Kidney glomerular epithelial cell (primary cell): ENCODE measurements around the gene RFPL4A.
A peak's percentile ranks its signal among the peaks of the same experiment; 100 is the strongest.

ENCODE experiments used
- DNase-seq: peaks from one replicate; lab custom pipeline; 2025; lab: John Stamatoyannopoulos, UW

Gene RFPL4A

DNA sequence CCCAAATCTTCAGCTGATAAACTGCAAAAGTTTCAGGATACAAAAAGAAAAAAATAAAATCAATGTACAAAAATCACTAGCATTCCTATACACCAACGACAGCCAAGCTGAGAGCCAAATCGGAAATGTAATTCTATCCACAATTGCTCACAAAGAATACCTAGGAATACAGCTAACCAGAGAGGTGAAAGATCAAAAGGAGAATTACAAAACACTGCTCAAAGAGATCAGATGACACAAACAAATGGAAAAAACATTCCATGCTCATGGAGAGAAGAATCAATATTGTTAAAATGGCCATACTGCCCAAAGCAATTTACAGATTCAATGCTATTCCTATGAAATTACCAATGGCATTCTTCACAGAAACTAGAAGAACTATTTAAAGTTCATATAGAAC, 43.4 kb downstream of the RFPL4A start:
- no peak for DNase-seq

DNA sequence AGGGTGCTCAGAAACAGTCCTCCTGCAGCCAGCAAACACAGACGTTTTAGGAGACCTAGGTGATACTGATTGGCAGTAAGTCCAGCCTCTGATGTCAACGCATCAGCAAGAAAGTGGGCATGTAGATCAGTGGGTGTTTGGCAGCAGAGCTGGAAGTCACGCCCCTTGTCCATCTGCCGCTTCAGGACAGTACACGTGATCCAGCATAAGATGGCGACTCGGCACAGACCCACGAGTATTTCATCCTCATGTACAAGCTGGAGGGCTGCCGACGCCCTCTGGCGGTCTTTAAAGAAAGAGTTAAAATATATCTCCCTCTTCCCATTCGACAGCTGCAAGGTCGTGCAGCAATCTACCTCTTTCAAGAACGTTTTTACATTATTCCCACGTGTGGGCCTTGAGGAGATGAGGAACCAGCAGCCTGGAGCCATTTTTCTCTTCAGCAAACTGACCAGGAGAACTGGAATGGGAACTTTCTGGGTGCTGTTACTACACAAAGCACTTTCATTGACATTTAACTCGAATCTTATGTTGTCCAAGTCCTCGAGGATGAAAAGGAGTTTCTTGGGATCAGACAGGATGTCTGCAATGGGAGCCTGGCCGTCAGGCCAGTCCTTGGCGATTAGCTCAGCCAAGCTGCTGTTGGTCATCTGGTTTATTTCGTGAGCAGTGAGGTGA, 50.6 kb downstream of the RFPL4A start:
- peak; percentile 2 for DNase-seq

DNA sequence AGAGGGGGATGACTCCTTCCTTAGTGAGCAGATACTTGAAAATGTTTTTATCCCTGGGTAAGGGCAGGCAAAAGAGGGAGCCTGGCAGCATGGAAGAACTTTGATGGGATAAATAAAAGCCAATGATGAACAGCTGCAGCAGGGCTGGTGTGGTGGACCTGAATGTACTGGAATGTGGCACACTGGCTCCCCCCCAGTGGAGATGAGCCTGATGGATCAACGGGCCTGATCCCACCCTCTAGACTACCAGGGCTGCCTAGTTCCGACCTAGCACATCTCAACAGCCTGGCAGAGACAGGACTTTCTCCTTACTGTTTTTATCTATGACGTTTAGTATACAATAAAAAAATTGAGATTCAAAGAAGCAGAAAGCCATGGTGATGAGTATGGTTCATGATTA, 52.4 kb downstream of the RFPL4A start:
- DNase-seq, result no peak

DNA sequence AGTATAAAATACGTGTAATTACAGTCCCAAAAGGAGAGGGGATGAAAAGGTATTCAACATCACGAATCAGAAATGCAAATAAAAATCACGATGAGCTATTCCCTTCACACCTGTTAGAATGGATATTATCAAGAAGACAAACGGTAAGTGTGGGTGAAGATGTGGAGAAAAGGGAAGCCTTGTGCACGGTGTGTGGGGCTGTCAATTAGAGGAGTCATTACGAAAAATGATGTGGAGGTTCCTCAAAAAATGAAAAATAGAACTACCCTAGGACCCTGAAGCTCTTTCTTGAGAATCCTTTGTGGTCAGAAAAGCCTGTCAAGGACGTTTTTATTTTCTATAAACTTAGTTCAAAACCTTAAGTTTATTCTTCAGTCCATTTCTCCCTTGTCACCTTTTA, 53.6 kb downstream of the RFPL4A start:
- DNase-seq, result no peak
